Natural killer cell (primary cell): ENCODE data around the gene FBN1. TPM values are rescaled to one million over a fixed set of nuclear protein-coding genes. Genes with fewer than 3 reads are reported as not detected.

Source experiments
- ATAC-seq, 3 donors: fragments of 150-1000 bp in 2 of 3; fragments of 200-7000 bp in 1 of 3; cut with Tn5 transposase; 1 replicate in 1 of 3; 2 replicates in 2 of 3; pipeline ENCODE4 v1.10.0; 2021; ENCODE audit warnings: mild to moderate bottlenecking in 2 of 3, moderate library complexity in 2 of 3
- DNase-seq, 2 donors: peaks; one replicate each; pipeline versions ENCODE4 v3.0.0 to v3.0.0-alpha.2; 2013 to 2021; ENCODE audit warnings: mixed read lengths in 1 of 2
- H3K27ac ChIP-seq: one replicate; pipeline ENCODE4 v1.5.1; 2013; ENCODE audit warnings: mild to moderate bottlenecking, low read length
- H3K27me3 ChIP-seq: one replicate; pipeline ENCODE4 v1.6.1; 2013; ENCODE audit warnings: low read length; ENCODE audit not compliant: control insufficient read depth, insufficient read depth
- H3K36me3 ChIP-seq: one replicate; pipeline ENCODE4 v1.6.1; 2013; ENCODE audit warnings: low read length; ENCODE audit not compliant: control insufficient read depth, insufficient read depth
- H3K4me1 ChIP-seq: one replicate; pipeline ENCODE4 v1.6.1; 2013; ENCODE audit warnings: low read length; ENCODE audit not compliant: control insufficient read depth, insufficient read depth
- H3K4me3 ChIP-seq: one replicate; pipeline ENCODE4 v1.5.1; 2013; ENCODE audit warnings: low read length
- H3K9me3 ChIP-seq: one replicate; pipeline ENCODE4 v1.6.1; 2013; ENCODE audit warnings: low read length; ENCODE audit not compliant: control insufficient read depth, insufficient read depth
- H3K27ac Mint-ChIP-seq, 2 donors: one replicate each; pipeline ENCODE4 v1.8.0; 2022; ENCODE audit warnings: mild to moderate bottlenecking in 2 of 2, mixed read lengths in 2 of 2, moderate library complexity in 1 of 2
- H3K27me3 Mint-ChIP-seq, 2 donors: one replicate each; pipeline ENCODE4 v1.8.0; 2022; ENCODE audit warnings: low read depth in 2 of 2, mixed read lengths in 2 of 2
- H3K36me3 Mint-ChIP-seq: one replicate; pipeline ENCODE4 v1.8.0; 2022; ENCODE audit warnings: mixed read lengths
- H3K4me1 Mint-ChIP-seq, 2 donors: one replicate each; pipeline ENCODE4 v1.8.0; 2022; ENCODE audit warnings: mixed read lengths in 2 of 2
- H3K4me3 Mint-ChIP-seq: one replicate; pipeline ENCODE4 v1.8.0; 2022; ENCODE audit warnings: mild to moderate bottlenecking, moderate library complexity, mixed read lengths
- H3K9me3 Mint-ChIP-seq, 2 donors: one replicate each; pipeline ENCODE4 v1.8.0; 2022; ENCODE audit warnings: mixed read lengths in 2 of 2
- WGBS: methylation state at CpG from one replicate; pipeline ENCODE4 v1.1.7; 2013; ENCODE audit warnings: missing lambda C conversion rate; ENCODE audit not compliant: insufficient coverage; 5-methylcytosine and 5-hydroxymethylcytosine counted together
- intact Hi-C: fragments of 100-400 bp; cut with micrococcal nuclease; formaldehyde crosslinking; loops from one replicate; pipeline ENCODE4 v1.14.2; 2022
- total RNA-seq, 4 donors: library from RNA; stranded (reverse); fragments of 120-200 nt in 1 of 4; gene quantifications; one replicate each; pipeline versions ENCODE4 v1.2.3 to v1.2.4, GENCODE V29; 2013 to 2022
- TF ChIP-seq, protein P1 (sequence below): fragments of 200-600 bp; IDR thresholded peaks from one replicate; pipeline ENCODE4 v1.8.0; 2022; ENCODE audit warnings: antibody characterized with exemption

The FBN1 gene
- total RNA-seq, 3 donors from 2014 or later (not counting 1 experiment from before 2014, with no cell fraction given): 0.33 to 0.54 (median 0.33) TPM

DNA sequence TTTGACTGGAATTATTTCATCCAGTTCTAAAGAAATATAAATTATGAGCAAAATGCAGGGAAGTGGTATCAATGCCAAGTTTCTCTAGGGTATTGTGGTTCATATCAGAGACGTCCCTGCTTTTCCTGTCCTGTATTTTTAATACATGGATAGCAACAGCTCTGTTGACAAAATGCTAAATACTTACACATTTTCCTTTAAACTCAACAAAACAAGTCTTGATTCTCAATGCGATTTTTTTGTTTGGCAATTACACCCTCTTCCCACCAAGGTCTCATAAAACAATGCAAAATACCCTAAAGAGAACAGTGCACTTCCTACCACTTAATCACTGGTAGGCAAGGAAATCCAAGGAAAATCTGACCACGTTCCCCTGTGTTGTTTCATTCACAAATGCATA is 194.3 kb downstream of the FBN1 start:
- Histone ChIP-seq H3K4me3 (no peak overlapping the region), H3K4me1 (no peaks in the 10 kb centered on the region), H3K27ac (no peak overlapping the region), H3K36me3 (no peaks in the 10 kb centered on the region), H3K27me3 (no peaks in the 10 kb centered on the region), H3K9me3 (no peaks in the 10 kb centered on the region)
- TF ChIP-seq, protein P1, sequence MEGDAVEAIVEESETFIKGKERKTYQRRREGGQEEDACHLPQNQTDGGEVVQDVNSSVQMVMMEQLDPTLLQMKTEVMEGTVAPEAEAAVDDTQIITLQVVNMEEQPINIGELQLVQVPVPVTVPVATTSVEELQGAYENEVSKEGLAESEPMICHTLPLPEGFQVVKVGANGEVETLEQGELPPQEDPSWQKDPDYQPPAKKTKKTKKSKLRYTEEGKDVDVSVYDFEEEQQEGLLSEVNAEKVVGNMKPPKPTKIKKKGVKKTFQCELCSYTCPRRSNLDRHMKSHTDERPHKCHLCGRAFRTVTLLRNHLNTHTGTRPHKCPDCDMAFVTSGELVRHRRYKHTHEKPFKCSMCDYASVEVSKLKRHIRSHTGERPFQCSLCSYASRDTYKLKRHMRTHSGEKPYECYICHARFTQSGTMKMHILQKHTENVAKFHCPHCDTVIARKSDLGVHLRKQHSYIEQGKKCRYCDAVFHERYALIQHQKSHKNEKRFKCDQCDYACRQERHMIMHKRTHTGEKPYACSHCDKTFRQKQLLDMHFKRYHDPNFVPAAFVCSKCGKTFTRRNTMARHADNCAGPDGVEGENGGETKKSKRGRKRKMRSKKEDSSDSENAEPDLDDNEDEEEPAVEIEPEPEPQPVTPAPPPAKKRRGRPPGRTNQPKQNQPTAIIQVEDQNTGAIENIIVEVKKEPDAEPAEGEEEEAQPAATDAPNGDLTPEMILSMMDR: no peak
- DNase-seq: no peak
- WGBS: 32% methylated on average over 3 of the region's 3 CpGs
- no peaks in the 10 kb centered on the region for H3K36me3 Mint-ChIP-seq
- intact Hi-C loops: no loop called here
- no peaks in the 10 kb centered on the region for H3K9me3 Mint-ChIP-seq
- peaks cover 0 to 2% of the 10 kb centered on the region in 2 donors for H3K27me3 Mint-ChIP-seq
- no peak for ATAC-seq
- H3K4me3 Mint-ChIP-seq: no peak overlapping the region
- no peak overlapping the region for H3K27ac Mint-ChIP-seq
- H3K4me1 Mint-ChIP-seq: no peaks in the 10 kb centered on the region

GRCh38 chr15:48449734-48450133 is 195.8 kb downstream of the FBN1 start:
- TF ChIP-seq, protein P1: no peak
- Mint-ChIP-seq H3K4me1 (no peaks in the 10 kb centered on the region), H3K4me3 (no peak overlapping the region), H3K27ac (no peak overlapping the region), H3K36me3 (no peaks in the 10 kb centered on the region), H3K9me3 (no peaks in the 10 kb centered on the region), H3K27me3 (peaks cover 0 to 2% of the 10 kb centered on the region in 2 donors)
- intact Hi-C loops: no loop called here
- Histone ChIP-seq H3K4me1 (no peaks in the 10 kb centered on the region), H3K27me3 (no peaks in the 10 kb centered on the region), H3K36me3 (no peaks in the 10 kb centered on the region), H3K4me3 (no peak overlapping the region), H3K9me3 (no peaks in the 10 kb centered on the region), H3K27ac (no peak overlapping the region)
- ATAC-seq (no peak), DNase-seq (no peak)
- WGBS: 95% methylated on average over 2 of the region's 3 CpGs

DNA sequence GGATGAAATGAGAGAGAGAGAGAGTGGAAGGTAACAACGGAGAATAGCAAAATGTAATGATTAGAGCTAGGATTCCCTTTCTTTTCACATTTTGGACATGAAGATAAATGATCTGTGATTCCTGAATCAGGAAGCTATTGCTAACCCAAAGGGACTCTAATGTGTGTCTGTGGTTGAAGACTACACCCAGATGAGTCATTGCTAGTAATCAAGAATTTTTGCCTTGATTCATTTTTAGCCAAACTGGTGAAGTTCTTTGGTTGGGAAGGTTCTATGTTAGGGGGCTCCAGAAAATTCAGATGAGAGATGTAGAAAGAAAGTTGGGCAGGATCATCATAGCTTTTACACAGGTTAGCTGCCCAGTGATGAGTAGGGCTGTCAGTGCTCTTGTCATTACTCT is 197.9 kb downstream of the FBN1 start:
- Histone ChIP-seq H3K27ac (no peak overlapping the region), H3K4me3 (no peak overlapping the region), H3K36me3 (no peaks in the 10 kb centered on the region), H3K9me3 (no peaks in the 10 kb centered on the region), H3K27me3 (no peaks in the 10 kb centered on the region), H3K4me1 (no peaks in the 10 kb centered on the region)
- ATAC-seq: no peak
- no peak overlapping the region for H3K4me3 Mint-ChIP-seq
- no peak overlapping the region for H3K27ac Mint-ChIP-seq
- H3K9me3 Mint-ChIP-seq: no peaks in the 10 kb centered on the region
- no peaks in the 10 kb centered on the region for H3K4me1 Mint-ChIP-seq
- WGBS: 95% methylated on average over 1 of the region's 1 CpG
- H3K27me3 Mint-ChIP-seq: peaks cover 0 to 2% of the 10 kb centered on the region in 2 donors
- TF ChIP-seq, protein P1: no peak
- DNase-seq: no peak
- intact Hi-C loops: no loop called here
- no peaks in the 10 kb centered on the region for H3K36me3 Mint-ChIP-seq

DNA sequence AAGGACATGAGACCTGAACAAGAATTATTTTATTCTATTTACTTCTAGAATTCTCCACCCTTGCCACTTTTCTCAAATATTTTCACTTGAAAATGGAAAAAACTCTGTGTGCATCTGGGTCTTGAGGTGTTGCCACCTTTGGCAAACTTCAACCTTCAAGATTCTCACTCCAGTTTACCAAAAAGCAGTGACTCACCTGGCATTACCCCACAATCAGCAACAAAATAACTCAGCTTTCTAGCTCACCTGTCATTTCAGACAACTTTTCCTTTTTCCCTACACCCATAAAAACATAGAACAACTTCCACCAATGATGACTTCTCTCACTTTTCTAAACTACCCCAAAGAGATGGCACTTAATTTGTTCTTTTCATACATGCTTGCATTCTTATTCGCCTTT is 198.5 kb downstream of the FBN1 start:
- Mint-ChIP-seq H3K9me3 (no peaks in the 10 kb centered on the region), H3K4me3 (no peak overlapping the region), H3K27me3 (peaks cover 0 to 2% of the 10 kb centered on the region in 2 donors), H3K27ac (no peak overlapping the region), H3K36me3 (no peaks in the 10 kb centered on the region), H3K4me1 (no peaks in the 10 kb centered on the region)
- Histone ChIP-seq H3K9me3 (no peaks in the 10 kb centered on the region), H3K27ac (no peak overlapping the region), H3K36me3 (no peaks in the 10 kb centered on the region), H3K4me3 (no peak overlapping the region), H3K27me3 (no peaks in the 10 kb centered on the region), H3K4me1 (no peaks in the 10 kb centered on the region)
- 90% methylated on average over 1 of the region's 1 CpG for WGBS
- intact Hi-C loops: no loop called here
- DNase-seq: no peak
- no peak for ATAC-seq
- TF ChIP-seq, protein P1: no peak
